ENCODE data around the gene SCAPER.

Gene SCAPER

GRCh38 chr15:76378691-76379090, 526.4 kb downstream of the SCAPER start:
- no peak for TF ChIP-seq CTCF (IDR thresholded peaks at IDR 0.05)
- Mint-ChIP-seq H3K4me3 (no peak overlapping the region), H3K9me3 (no peaks in the 10 kb centered on the region), H3K27me3 (ENCODE audit: low read depth, poor library complexity) (peaks cover 3% of the 10 kb centered on the region), H3K36me3 (ENCODE audit: low read depth) (no peaks in the 10 kb centered on the region), H3K27ac (no peak overlapping the region), H3K4me1 (peaks cover 24% of the 10 kb centered on the region)
- no peak for DNase-seq

- no peak for TF ChIP-seq CTCF (IDR thresholded peaks at IDR 0.05)
- Mint-ChIP-seq H3K36me3 (ENCODE audit: low read depth) (no peaks in the 10 kb centered on the region), H3K4me1 (peaks cover 24% of the 10 kb centered on the region), H3K4me3 (no peak overlapping the region), H3K27ac (no peak overlapping the region), H3K9me3 (no peaks in the 10 kb centered on the region), H3K27me3 (ENCODE audit: low read depth, poor library complexity) (peaks cover 3% of the 10 kb centered on the region)
- no peak for DNase-seq
These were observed 527.4 kb downstream of the SCAPER start for GRCh38 chr15:76377751-76378150.

- peaks cover 2% of the 10 kb centered on the region for H3K36me3 Mint-ChIP-seq (ENCODE audit: low read depth)
- no peak for TF ChIP-seq CTCF (IDR thresholded peaks at IDR 0.05)
- H3K27me3 Mint-ChIP-seq (ENCODE audit: low read depth, poor library complexity): no peaks in the 10 kb centered on the region
- H3K27ac Mint-ChIP-seq: no peak overlapping the region
- H3K4me3 Mint-ChIP-seq: no peak overlapping the region
- peaks cover 24% of the 10 kb centered on the region for H3K4me1 Mint-ChIP-seq
- DNase-seq: no peak
- no peaks in the 10 kb centered on the region for H3K9me3 Mint-ChIP-seq
These were observed 527.9 kb downstream of the SCAPER start for GRCh38 chr15:76377217-76377616.

GRCh38 chr15:76376816-76377215, 528.3 kb downstream of the SCAPER start:
- TF ChIP-seq CTCF (IDR thresholded peaks at IDR 0.05): no peak
- Mint-ChIP-seq H3K4me3 (no peak overlapping the region), H3K36me3 (ENCODE audit: low read depth) (peaks cover 6% of the 10 kb centered on the region), H3K27me3 (ENCODE audit: low read depth, poor library complexity) (no peaks in the 10 kb centered on the region), H3K9me3 (no peaks in the 10 kb centered on the region), H3K27ac (peak overlapping the region; percentile 21), H3K4me1 (peaks cover 24% of the 10 kb centered on the region)
- peak; percentile 27 for DNase-seq

- H3K4me1 Mint-ChIP-seq: peaks cover 24% of the 10 kb centered on the region
- peak; percentile 11 for DNase-seq
- no peaks in the 10 kb centered on the region for H3K27me3 Mint-ChIP-seq (ENCODE audit: low read depth, poor library complexity)
- H3K27ac Mint-ChIP-seq: no peak overlapping the region
- no peak for TF ChIP-seq CTCF (IDR thresholded peaks at IDR 0.05)
- no peak overlapping the region for H3K4me3 Mint-ChIP-seq
- no peaks in the 10 kb centered on the region for H3K9me3 Mint-ChIP-seq
- H3K36me3 Mint-ChIP-seq (ENCODE audit: low read depth): peaks cover 7% of the 10 kb centered on the region
These were observed 529.1 kb downstream of the SCAPER start for GRCh38 chr15:76376029-76376428.

GRCh38 chr15:76368122-76368621, 537.0 kb downstream of the SCAPER start:
- Mint-ChIP-seq H3K4me3 (no peak overlapping the region), H3K27ac (no peak overlapping the region), H3K9me3 (no peaks in the 10 kb centered on the region), H3K36me3 (ENCODE audit: low read depth) (peaks cover 7% of the 10 kb centered on the region), H3K4me1 (no peaks in the 10 kb centered on the region), H3K27me3 (ENCODE audit: low read depth, poor library complexity) (no peaks in the 10 kb centered on the region)
- TF ChIP-seq CTCF (IDR thresholded peaks at IDR 0.05): no peak
- no peak for DNase-seq
